NCI-H510A treated with DMSO at 0.1 percent for 48 hours (cell line): Measurements from ENCODE around the gene SLC5A12.

Source experiments
- DNase-seq: peaks from one replicate; lab custom pipeline; 2025; lab: John Stamatoyannopoulos, UW

Gene SLC5A12

GRCh38 chr11:26721948-26722475 is at the start of gene SLC5A12:
SLC5A12 (minus strand) TSS chr11:26722060; CDS start chr11:26721714, 346 bp downstream.
- DNase-seq, result no peak

DNA sequence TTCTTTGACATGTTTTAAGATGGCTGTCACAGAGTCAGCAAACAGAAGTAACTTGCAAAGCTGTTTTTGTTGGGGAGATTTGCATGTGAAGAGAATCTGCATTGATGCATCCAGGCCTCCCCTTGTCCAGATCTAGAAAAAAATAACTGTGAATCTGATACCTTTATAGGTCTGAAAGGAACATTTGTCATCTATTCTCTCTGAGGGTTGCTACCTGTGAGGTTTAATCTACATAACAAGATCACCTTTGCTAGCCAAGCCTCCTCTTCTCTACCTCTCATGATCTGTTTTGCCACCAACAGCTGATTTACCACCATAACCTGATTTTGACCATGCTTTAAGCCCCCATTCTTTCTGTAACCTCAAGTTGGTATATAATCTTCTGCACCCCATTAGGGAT is 47.2 kb upstream of the SLC5A12 start:
- no peak for DNase-seq

DNA sequence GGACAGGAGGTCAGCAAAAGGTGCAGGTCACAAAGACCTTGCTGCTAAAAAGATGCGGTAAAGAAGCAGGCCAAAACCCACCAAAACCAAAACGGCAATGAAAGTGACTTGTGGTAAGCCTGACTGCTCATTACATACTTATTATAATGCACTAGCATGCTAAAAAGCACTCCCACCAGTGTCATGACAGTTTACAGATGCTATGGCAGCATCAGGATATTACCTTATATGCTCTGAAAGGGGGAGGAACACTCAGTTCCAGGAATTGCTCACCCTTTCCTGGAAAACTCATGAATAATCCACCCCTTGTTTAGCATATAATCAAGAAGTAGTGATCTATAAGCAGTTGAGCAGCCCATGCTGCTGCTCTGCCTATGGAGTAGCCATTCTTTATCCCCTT is 45.2 kb upstream of the SLC5A12 start:
- DNase-seq, result no peak

- DNase-seq, result no peak
Observed at GRCh38 chr11:26765323-26765722, 43.5 kb upstream of the SLC5A12 start.

DNA sequence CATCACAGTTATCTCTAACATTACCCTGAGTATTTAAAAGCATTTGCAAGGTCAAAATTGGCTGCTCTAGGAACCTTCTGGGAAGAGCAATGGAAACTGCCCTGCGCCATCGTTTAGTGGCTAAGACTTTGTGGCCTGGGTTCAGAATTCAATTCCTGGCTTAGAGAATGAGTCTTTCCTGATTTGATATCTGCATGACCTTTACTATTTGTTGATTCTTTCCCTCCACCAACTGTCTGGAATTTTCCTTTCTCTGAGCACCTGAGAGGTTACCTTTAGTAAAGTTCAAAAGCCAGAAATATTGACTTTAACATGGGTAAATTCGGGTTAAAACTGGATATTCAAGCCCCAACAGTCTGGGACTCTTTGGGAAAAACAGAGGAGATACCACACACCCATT is 43.0 kb upstream of the SLC5A12 start:
- DNase-seq, result no peak

DNA sequence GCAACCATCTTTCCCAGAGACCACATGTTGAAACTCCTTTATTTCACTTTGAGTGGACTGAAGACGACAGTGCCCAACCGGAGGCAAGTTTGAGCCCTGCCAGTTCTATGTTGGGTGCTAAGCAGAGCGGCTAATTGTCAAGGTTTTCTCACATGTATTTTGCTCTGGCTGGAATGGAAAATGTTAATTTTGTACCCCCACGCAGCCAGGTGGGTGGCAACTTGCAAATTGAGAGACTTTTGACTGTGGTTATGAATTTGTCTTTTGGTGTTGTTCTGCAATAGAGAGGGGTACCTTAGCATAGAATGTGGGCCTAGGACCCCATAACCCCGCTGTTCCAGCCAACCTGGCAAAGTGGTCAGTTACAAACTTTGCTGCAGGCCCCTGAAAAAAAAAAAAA is 42.5 kb upstream of the SLC5A12 start:
- no peak for DNase-seq

DNA sequence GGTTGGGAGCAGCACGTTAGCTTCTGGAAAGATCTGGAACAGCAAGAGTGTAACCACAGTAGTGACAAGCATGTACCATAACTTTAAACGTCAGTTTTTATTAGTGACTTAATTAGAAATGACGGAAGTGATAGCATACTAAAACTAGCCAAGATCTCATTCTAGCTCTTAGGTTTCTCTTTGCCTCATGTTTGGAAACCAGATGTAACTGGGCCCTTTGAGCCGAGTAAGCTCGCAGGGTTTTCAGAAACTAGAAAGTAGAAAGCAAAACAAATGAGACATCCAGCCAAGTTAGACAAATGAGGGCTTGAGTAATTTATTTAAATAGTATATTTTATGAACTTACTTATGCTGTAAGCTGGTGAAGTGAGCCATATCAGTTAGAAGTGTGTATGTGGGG is 40.2 kb upstream of the SLC5A12 start:
- no peak for DNase-seq

- DNase-seq, result no peak
Observed at GRCh38 chr11:26761361-26761809, 39.5 kb upstream of the SLC5A12 start.

DNA sequence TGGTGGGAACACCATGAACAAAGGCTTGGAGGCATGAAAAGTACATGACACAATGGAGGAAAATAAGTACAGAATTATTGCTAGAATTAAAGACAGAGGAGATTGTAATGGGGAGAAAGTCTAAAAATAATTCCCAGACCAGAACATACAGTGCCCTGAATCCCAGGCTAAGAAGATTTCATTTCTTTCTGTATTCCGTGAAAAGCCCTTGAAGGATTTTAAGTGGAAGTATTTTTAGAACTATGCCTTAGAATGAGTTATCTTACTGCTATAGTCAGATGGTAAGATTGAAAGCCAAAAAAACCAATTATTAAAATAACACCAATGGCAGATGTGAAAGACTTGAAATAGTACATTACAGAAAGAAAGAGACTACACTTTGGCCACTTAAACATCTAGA is 36.1 kb upstream of the SLC5A12 start:
- no peak for DNase-seq

- no peak for DNase-seq
Observed at GRCh38 chr11:26755762-26756161, 33.9 kb upstream of the SLC5A12 start.

- DNase-seq, result peak; percentile 34
Observed at GRCh38 chr11:26753723-26754504, 32.1 kb upstream of the SLC5A12 start.

- no peak for DNase-seq
Observed at GRCh38 chr11:26749927-26750326, 28.1 kb upstream of the SLC5A12 start.

GRCh38 chr11:26743622-26744021 is 21.8 kb upstream of the SLC5A12 start:
- no peak for DNase-seq

DNA sequence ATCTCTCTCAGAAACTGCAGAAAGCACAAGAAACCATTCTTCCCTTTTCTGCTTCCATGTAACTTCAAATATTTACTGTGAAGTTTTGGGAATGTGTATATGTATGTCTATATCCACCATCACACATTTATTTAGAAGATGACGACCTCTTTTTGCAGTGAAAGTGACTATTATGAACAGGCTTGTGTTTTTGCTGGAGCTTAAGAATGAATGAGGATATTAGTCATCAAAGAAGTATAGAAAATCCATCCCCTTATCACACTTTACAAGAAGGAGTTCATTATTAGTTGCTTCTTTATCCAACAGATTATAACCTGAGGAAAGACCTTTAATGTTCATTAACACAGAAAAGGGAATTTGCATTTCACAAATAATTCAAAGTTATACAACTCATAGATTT is 21.1 kb upstream of the SLC5A12 start:
- no peak for DNase-seq

- DNase-seq, result no peak
Observed at GRCh38 chr11:26741036-26741435, 19.2 kb upstream of the SLC5A12 start.

DNA sequence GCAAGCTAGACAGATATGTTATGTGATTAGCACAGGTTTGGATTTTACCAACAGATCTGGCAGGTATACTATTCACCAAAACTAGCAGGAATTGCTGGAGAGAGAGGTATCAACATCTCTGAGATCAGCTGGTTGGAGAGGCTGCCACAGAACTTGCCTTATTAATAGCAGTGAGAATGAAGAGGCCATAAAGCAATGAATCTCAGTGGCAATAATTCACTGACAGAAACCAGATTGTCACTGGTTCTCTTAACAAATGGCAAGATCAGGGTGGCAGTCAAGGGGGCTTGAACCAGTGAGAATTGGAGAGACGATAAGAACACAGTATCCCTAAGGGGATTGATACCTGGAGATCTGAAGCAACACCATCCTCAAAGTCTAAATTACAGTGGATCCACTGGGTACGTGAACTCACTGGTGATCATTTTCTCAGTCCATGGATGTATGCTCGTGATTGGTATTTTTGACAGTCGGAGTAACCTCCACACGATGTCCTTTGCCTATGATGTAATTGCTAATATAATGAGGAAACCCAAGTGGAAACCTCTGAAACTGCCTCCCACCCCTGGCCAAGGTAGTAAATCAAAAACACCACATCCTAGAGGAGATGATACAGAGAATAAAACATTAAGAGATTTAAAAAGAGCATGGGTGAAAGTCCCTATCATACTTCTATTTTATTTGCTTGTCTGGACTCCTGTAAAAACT is 17.7 kb upstream of the SLC5A12 start:
- DNase-seq, result no peak

- DNase-seq, result no peak
Observed at GRCh38 chr11:26734691-26735090, 12.8 kb upstream of the SLC5A12 start.

DNA sequence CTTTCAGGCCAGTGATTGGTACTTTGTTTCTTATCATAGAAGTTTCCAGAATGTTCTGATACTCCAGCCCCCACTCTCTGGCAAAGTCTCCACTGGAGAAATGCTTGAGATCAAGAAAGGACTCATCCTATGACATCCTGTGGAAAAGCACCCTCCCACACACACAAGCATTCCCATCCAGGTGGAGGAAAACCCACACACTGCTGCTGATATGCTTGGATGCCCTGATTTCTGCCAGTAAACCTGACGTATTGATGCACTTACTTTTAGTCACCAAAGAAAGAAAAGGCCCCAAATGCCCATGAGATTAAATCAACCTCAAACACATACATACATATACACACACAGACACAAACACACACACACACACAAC is 9.2 kb upstream of the SLC5A12 start:
- DNase-seq, result no peak

DNA sequence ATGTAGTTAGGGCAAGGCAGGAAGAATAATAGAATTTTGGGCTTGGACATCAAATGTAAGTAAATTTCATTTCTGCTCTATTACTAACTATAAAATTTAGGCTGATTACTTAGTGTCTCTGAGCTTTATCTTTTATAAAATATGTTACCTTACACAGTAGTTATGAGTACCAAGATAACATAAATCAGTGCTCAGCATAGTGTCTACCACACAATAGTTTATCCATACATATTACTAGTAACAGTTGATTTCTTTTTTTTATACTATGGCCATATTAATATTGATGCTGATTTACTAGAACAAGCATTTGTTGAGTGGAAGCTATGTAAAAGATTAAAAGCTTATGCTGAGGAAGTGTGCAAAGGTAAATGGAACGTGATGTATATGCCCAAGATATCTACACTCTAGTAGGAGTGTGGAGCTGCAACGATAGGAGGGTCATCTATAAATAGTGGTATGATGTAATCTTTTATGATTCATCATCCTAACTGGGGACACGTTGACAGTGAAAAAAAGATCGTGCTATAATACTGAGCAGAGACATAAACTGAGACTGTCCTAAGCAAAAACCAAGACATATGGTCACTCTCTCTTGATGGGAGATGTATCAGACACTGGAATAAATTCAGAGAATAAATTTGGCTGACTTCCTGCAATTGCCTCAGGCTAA is 8.7 kb upstream of the SLC5A12 start:
- no peak for DNase-seq

- no peak for DNase-seq
Observed at GRCh38 chr11:26729284-26729683, 7.4 kb upstream of the SLC5A12 start.

DNA sequence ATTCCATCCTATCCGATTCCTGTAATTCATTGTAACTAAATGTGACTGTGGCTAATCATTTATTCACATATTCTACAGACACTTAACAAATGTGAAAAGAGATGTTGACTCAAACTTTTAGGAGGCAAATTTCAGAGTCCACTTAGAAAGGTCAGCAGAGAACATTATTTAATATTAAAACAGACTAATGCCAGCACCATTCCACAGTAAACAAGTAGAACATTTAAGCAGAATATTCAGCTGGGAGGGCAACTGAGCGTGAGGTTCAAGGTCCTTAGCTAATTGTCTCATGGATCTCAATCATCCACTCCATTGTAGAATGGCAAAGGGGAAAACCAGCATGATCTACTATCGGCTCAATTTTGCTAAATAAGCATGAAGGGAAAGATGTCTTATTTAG is 5.1 kb upstream of the SLC5A12 start:
- DNase-seq, result no peak

DNA sequence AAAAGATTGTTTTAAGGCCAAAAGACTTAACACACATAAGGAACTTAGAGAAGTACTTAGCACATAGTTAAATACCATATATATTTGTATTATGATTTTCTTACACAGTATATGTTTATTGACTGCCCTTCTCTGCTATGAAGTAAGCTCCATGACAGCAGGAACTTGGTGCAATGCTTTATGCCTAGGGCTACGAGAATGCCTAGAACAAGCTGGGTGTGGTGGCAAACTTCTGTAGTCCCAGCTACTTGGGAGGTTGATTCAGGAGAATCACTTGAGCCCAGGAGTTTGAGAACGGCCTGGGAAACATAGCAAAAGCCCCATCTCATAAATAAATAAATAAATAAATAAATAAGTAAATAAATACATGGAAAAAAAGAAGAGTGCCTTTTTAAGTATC is 1.9 kb downstream of the SLC5A12 start:
- no peak for DNase-seq
